Transverse colon (tissue), 4 donors: ENCODE results near the gene PSD. TPM values are rescaled to one million over a fixed set of nuclear protein-coding genes. Genes with fewer than 3 reads are reported as not detected.
A peak's percentile ranks its signal among the peaks of the same experiment; 100 is the strongest.

ENCODE experiments used
- DNase-seq: peaks from one replicate; pipeline ENCODE4 v3.0.0-alpha.2; 2019
- H3K27ac ChIP-seq, 4 donors: fragments of 200-600 bp; sonication (generic); 2 replicates each; pipeline ENCODE4 v1.5.1; 2016 to 2018; ENCODE audit warnings: inconsistent platforms in 4 of 4
- H3K27me3 ChIP-seq: fragments of 200-600 bp; sonication (generic); 2 replicates; pipeline ENCODE4 v1.5.1; 2017; ENCODE audit warnings: inconsistent platforms
- H3K36me3 ChIP-seq, 4 donors: fragments of 200-600 bp; sonication (generic); 2 replicates each; pipeline ENCODE4 v1.5.1; 2017 to 2019; ENCODE audit warnings: inconsistent platforms in 4 of 4
- H3K4me1 ChIP-seq, 4 donors: fragments of 200-600 bp; sonication (generic); 2 replicates each; pipeline ENCODE4 v1.5.1; 2017 to 2020; ENCODE audit warnings: inconsistent platforms in 4 of 4
- H3K4me3 ChIP-seq, 4 donors: fragments of 200-600 bp; sonication (generic); 1 replicate in 1 of 4; 2 replicates in 3 of 4; pipeline versions ENCODE4 v1.5.1 to v1.6.1; 2017 to 2019; ENCODE audit warnings: inconsistent platforms in 4 of 4
- H3K9me3 ChIP-seq, 2 donors: fragments of 200-600 bp; sonication (generic); 2 replicates each; pipeline ENCODE4 v1.5.1; 2017 to 2019; ENCODE audit warnings: inconsistent platforms in 2 of 2
- CTCF ChIP-seq, 5 experiments: fragments of 200-600 bp in 3 of 5; fragments of 450-650 bp in 2 of 5; sonication (generic) in 3 of 5; IDR thresholded peaks; 1 replicate in 2 of 5; 2 replicates in 3 of 5; pipeline ENCODE4 v1.5.1; 2016 to 2017; ENCODE audit warnings: antibody characterized with exemption in 5 of 5, inconsistent platforms in 3 of 5, mild to moderate bottlenecking in 2 of 5, moderate library complexity in 1 of 5
- EP300 ChIP-seq: sonication (generic); formaldehyde crosslinking; IDR thresholded peaks from one replicate; pipeline ENCODE4 v1.6.1; 2017; ENCODE audit warnings: antibody characterized with exemption, low read depth
- POLR2A ChIP-seq: fragments of 450-650 bp; IDR thresholded peaks from one replicate; pipeline ENCODE4 v1.6.1; 2016; ENCODE audit warnings: antibody characterized with exemption, mild to moderate bottlenecking, moderate library complexity
- POLR2AphosphoS5 ChIP-seq, 3 donors: sonication (generic); formaldehyde crosslinking; IDR thresholded peaks; one replicate each; pipeline ENCODE4 v1.6.1; 2016; ENCODE audit warnings: antibody characterized with exemption in 3 of 3
- WGBS, 2 donors: methylation state at CpG; one replicate each; pipeline ENCODE4 v1.1.5; 2018; ENCODE audit warnings: low coverage in 1 of 2; 5-methylcytosine and 5-hydroxymethylcytosine counted together
- in situ Hi-C, 4 donors: fragments of 200-750 bp; cut with MboI; loops; one replicate each; pipeline versions ENCODE4 v1.15.0 to v1.15.1; 2017; ENCODE audit warnings: low sequenced_read_pairs in 3 of 4, low pct_ligation_motif_present in 1 of 4, low pct_unique_long_range_greater_than_20kb in 1 of 4
- intact Hi-C: fragments of 100-400 bp; cut with DNase I; formaldehyde crosslinking; loops from one replicate; pipeline ENCODE4 v1.15.1; 2023; ENCODE audit warnings: low total_unique reads
- total RNA-seq, 4 donors: library from RNA; depleted of rRNA; stranded (reverse); fragments of >200 nt; gene quantifications; one replicate each; pipeline ENCODE4 v1.1.0, GENCODE V29; 2016

The PSD gene
- total RNA-seq, 4 donors from 2014 or later, result 38.9 to 56.1 (median 49.4) TPM

GRCh38 chr10:102406815-102407214, 11.8 kb downstream of the PSD start:
- intact Hi-C loops (no loop called here), in situ Hi-C loops (no loop called here)
- H3K4me3 ChIP-seq, result no peak overlapping the region
- peaks cover 42% of the 10 kb centered on the region for H3K27me3 ChIP-seq
- no peaks in the 10 kb centered on the region for H3K9me3 ChIP-seq
- 75% methylated on average over 2 of the region's 2 CpGs; no CpG with 5 or more reads in 1 of the 2 donors for WGBS, 2 donors
- H3K27ac ChIP-seq, result peak overlapping the region; percentile 68 to 99 (median 90)
- TF ChIP-seq EP300 (peak; percentile 98), POLR2AphosphoS5 (IDR thresholded peaks at IDR 0.05) (peak; percentile 76 to 92 (median 82)), POLR2A (no peak), CTCF (IDR thresholded peaks at IDR 0.05) (no peak)
- no peak for DNase-seq
- peaks cover 11 to 21% (median 18%) of the 10 kb centered on the region in 4 donors for H3K4me1 ChIP-seq
- H3K36me3 ChIP-seq, result no peaks in the 10 kb centered on the region

GRCh38 chr10:102405632-102406031, 13.0 kb downstream of the PSD start:
- WGBS, 2 donors, result 70 to 71% methylated on average over 4 to 6 of the region's 6 CpGs
- TF ChIP-seq POLR2AphosphoS5 (IDR thresholded peaks at IDR 0.05), result no peak
- TF ChIP-seq POLR2A, result no peak
- no peak for TF ChIP-seq CTCF (IDR thresholded peaks at IDR 0.05)
- TF ChIP-seq EP300, result no peak
- H3K4me1 ChIP-seq, result peaks cover 11 to 17% (median 16%) of the 10 kb centered on the region in 4 donors
- peak overlapping the region; percentile 47 to 99 (median 90) for H3K27ac ChIP-seq
- in situ Hi-C loops (no loop called here), intact Hi-C loops (no loop called here)
- no peak for DNase-seq
- H3K9me3 ChIP-seq, result no peaks in the 10 kb centered on the region
- no peak overlapping the region for H3K4me3 ChIP-seq
- H3K27me3 ChIP-seq, result peaks cover 31% of the 10 kb centered on the region
- H3K36me3 ChIP-seq, result no peaks in the 10 kb centered on the region

- Histone ChIP-seq H3K36me3 (no peaks in the 10 kb centered on the region), H3K27me3 (peaks cover 26% of the 10 kb centered on the region), H3K4me3 (no peak overlapping the region), H3K9me3 (no peaks in the 10 kb centered on the region), H3K4me1 (peaks cover 11 to 15% (median 14%) of the 10 kb centered on the region in 4 donors), H3K27ac (peak overlapping the region; percentile 47 to 99 (median 90))
- 71% methylated on average over 19 of the region's 19 CpGs; no CpG with 5 or more reads in 1 of the 2 donors for WGBS, 2 donors
- intact Hi-C loops, result no loop called here
- in situ Hi-C loops, result no loop called here
- TF ChIP-seq POLR2A (no peak), POLR2AphosphoS5 (IDR thresholded peaks at IDR 0.05) (no peak), EP300 (no peak), CTCF (IDR thresholded peaks at IDR 0.05) (no peak)
- no peak for DNase-seq
Measured at GRCh38 chr10:102405108-102405571, 13.4 kb downstream of the PSD start.

- H3K27me3 ChIP-seq, result peaks cover 20% of the 10 kb centered on the region
- H3K27ac ChIP-seq, result peak overlapping the region; percentile 27 to 99 (median 90)
- no peak overlapping the region for H3K4me3 ChIP-seq
- intact Hi-C loops (no loop called here), in situ Hi-C loops (no loop called here)
- WGBS, 2 donors, result 82% methylated on average over 17 of the region's 17 CpGs; no CpG with 5 or more reads in 1 of the 2 donors
- TF ChIP-seq POLR2AphosphoS5 (IDR thresholded peaks at IDR 0.05), result no peak
- TF ChIP-seq EP300, result no peak
- no peak for TF ChIP-seq POLR2A
- no peak for TF ChIP-seq CTCF (IDR thresholded peaks at IDR 0.05)
- no peak for DNase-seq
- no peaks in the 10 kb centered on the region for H3K9me3 ChIP-seq
- H3K4me1 ChIP-seq, result peaks cover 14 to 18% (median 16%) of the 10 kb centered on the region in 4 donors
- no peaks in the 10 kb centered on the region for H3K36me3 ChIP-seq
Measured at GRCh38 chr10:102404361-102405107, 14.1 kb downstream of the PSD start.
